HG03045 (cell line): ENCODE results near the gene FSTL4.

Experiments
- ATAC-seq: cut with Tn5 transposase; IDR thresholded peaks from one replicate; pipeline ENCODE4 v1.9.1; 2021; ENCODE audit warnings: mild to moderate bottlenecking, moderate library complexity; ENCODE audit not compliant: unreplicated experiment

FSTL4 gene

DNA sequence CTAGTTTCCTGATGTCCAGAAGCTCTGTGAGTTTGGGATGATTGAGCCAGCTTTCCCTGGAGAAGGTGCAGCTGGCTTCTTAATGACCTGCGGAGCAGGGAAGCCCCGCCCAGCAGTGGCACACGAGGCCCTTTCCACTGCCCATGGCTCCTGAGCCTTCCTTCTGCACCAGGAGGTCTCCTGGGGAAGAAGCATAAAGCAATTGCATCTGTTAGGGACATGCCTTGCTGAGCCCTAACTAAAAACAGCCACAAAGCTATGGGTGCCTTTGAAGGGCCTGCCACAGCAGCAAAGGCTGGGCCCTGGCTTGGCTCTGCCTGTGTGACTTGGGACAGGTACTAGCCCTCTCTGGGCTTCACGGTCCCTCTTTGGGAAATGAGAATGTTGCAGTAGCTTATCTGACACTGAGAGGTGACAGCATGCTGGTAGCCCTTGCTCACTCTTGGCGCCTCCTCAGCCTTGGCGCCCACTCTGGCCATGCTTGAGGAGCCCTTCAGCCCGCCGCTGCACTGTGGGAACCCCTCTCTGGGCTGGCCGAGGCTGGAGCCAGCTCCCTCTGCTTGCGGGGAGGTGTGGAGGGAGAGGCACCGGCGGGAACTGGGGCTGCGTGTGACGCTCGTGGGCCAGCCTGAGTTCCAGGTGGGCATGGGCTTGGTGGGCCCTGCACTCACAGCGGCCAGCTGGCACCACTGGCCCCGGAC, 218.4 kb downstream of the FSTL4 start:
- no peak for ATAC-seq

- no peak for ATAC-seq
Measured at GRCh38 chr5:133392448-133392847, 219.9 kb downstream of the FSTL4 start.

DNA sequence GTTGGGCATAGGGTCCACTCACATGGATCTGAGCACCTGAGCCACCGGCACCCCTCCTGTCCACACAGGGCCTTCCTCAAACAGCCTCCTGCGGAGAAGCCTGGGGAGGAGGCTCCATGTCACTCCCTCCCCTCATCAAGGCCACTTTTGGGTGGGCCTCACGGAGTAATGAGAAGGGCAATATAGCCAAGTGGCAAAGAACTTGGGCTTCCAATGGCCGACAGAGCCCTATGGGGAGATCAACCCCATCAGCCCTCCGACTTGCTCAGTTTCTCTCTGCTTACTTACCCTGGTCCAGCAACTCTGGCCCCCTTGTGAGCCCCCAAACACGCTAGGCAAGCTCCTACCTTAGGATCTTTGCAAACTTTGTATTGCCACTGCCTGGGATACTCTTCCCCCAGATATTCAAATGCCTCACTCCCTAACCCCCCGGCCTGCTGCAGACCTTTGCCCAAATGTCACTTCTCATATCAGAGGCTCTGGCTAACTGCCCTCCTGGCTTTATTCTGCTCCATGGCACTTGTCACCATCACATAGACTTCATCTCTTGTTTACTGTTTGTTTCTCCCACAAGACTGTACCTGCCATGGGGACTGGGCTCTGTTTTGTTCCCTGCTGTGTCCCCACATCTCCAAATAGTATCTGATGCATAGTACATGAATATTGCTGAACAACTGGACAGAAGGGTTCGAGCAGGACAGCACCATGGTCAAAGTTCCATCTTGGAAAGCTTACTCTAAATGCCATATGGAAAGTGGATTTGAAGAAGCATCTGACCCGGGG, 220.8 kb downstream of the FSTL4 start:
- ATAC-seq, result no peak

DNA sequence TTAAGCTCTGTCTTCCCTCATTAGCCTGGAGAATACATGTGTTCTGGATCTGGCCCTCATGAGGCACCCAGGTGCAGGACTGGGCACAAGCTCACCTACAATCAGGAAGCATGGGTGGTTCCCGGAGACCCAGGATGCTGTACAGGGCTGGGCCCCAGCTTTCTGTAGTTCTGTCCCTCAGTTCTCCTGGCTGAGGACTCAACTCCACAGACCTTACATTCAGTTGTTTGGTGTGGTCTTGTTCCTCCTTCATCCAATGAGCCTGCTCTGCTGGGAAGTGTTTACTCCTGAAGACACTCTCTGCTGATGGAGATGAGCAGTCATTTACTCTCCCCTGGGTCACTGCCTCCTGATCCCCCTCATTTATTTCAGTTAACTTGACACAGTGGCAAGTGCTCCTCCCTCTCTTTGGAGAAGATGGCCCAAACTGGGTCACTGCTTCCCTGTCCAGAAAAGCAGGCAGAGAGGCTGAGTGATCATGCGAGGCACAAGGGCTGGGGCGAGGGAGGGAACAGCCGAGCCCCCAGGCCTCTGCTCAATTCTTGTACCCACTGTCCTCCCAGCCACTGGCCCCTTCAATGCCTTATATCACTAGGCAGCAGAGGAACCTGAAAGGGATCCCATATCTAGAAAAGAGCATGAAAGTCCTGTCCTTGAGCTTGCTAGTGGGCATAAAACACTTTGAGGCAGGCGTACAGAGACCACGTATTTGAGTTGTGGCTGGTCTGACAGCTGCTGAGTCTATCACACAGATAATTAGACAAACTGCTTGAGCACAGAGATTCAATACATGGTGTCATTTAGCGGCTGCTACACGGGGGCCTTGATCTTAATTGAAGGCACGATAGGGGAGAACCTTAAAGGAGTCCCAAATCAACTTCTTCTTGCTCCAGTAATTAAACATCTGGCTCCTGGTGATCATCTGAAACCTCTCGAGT, 221.7 kb downstream of the FSTL4 start:
- ATAC-seq, result no peak

GRCh38 chr5:133389066-133389590, 223.2 kb downstream of the FSTL4 start:
- no peak for ATAC-seq

GRCh38 chr5:133387621-133388020, 224.7 kb downstream of the FSTL4 start:
- no peak for ATAC-seq

DNA sequence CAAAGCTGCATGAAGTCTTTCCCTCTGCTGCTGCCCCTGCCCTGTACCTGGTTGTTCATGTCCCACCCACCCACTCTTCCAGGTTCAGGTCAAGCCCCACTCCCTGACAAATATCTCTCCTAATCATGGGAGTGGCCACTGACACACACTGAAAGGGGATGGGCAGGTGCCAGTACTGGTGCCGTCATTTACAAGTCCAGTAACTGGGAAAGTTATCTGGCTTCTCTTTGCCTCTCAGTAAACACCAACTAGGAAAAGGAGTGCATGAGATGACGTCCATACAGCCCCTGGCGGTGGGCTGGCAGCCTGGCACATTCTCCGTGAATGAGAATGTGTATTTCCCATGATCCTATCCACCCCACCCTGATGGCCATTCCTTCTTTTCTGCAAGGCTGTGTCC, 225.2 kb downstream of the FSTL4 start:
- no peak for ATAC-seq

DNA sequence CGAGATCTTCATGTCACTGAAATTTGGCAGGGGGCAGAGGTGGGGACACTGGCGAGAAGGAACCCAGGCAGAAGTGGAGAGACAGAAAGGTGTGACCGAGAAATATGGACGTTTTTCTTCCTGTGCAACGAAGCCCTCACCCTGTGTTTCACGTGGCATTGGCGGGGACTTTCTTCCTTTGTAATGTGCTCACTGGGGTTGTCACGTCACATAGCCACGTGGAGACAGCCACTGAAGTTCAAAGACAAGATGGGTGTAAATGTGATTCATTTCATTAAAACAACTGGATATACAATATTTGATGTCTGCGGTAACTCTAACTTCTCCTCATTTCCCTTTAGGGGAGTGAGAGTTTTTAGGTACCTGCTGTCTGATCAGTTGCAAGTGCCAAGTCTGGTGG, 225.7 kb downstream of the FSTL4 start:
- ATAC-seq, result no peak

- ATAC-seq, result no peak
Measured at GRCh38 chr5:133385346-133385745, 227.0 kb downstream of the FSTL4 start.

GRCh38 chr5:133384903-133385302, 227.4 kb downstream of the FSTL4 start:
- ATAC-seq, result no peak

- no peak for ATAC-seq
Measured at GRCh38 chr5:133384120-133384855, 228.1 kb downstream of the FSTL4 start.

GRCh38 chr5:133383580-133383939, 228.8 kb downstream of the FSTL4 start:
- no peak for ATAC-seq

- no peak for ATAC-seq
Measured at GRCh38 chr5:133382661-133383579, 229.4 kb downstream of the FSTL4 start.

DNA sequence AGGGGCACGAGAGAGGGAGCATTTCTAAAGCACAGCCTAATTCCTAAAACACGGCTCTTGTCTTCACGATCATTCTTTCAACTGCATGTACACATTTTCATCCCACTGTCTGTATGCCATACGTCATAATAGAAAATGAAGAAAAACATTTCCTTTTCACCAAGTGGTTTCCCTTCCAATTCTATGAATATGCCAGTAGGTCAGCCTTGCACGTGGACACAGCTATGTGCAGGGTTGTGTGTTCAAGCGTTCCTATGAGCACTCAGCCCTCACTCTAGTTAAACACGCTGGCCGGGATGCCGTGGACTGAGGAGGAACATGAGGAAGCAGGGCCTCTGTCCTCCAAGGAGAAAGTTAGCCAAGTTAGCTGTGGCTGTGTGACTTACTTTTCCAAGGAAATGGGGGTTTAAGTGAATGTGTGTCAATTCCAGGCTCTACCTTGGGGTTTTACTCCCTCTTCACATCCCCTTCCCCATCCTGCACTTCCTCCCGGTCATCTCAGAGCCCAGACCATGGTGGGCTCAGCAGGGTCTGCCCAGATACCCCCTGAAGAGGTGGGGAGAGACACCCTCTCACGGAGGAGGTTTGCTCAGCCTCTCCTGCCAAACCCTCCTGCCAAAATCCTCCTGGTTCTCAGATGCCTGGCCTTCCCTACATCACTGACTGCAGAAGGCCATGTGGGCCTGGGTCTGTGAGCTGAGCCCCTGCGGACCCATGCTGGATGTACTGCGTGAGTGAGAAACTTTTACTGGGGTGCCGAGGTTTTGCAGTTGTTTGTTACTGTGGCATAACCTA, 230.6 kb downstream of the FSTL4 start:
- no peak for ATAC-seq

DNA sequence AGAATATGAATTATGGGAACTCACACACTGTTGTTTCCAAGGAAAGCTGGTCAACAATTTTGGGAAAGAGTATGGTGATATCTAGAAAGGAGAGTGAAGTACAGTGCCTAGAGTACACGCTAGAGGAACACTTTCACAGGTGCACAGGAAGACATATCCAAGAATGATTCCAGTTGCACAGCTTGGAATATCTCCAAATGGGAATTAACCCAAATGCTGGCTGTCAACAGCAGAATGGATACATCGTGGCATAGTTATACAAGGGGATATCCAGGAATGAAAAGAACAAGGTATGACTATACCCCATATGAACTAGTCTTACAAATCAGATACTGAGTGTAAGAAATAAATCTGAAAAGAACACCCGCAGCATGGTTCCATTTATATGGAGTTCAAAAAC, 231.3 kb downstream of the FSTL4 start:
- no peak for ATAC-seq

- ATAC-seq, result no peak
Measured at GRCh38 chr5:133377736-133378135, 234.6 kb downstream of the FSTL4 start.

DNA sequence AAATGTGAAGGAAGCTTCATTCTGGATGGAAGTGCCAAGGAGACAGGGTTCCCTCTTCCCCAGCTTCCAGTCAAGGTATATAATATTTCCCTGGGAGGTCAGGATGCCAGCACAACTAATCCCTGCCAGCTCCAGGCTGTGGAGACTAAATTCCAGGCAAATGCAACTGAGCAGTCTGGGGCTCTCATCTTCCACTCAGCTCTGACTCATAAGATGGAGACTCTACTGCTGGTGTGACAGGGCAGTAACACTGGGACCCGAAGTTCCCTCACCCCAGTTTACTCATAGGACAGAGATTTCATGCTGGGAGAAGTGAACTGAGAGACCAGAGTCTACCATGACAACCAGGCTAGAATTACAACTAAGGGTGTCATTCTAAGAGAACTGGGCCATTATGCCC, 235.4 kb downstream of the FSTL4 start:
- no peak for ATAC-seq

- ATAC-seq, result no peak
Measured at GRCh38 chr5:133373121-133373870, 239.0 kb downstream of the FSTL4 start.
